Gastroesophageal sphincter (tissue), 3 donors: Measurements from ENCODE around the gene NR3C1.

Experiments
- CTCF ChIP-seq, 4 experiments: fragments of 200-600 bp in 2 of 4; fragments of 450-650 bp in 2 of 4; sonication (generic) in 1 of 4; IDR thresholded peaks; one replicate each; pipeline ENCODE4 v1.5.1; 2017 to 2019; ENCODE audit warnings: antibody characterized with exemption in 4 of 4, mild to moderate bottlenecking in 2 of 4, moderate library complexity in 2 of 4
- EP300 ChIP-seq: sonication (generic); formaldehyde crosslinking; IDR thresholded peaks from one replicate; pipeline ENCODE4 v1.6.1; 2017; ENCODE audit warnings: antibody characterized with exemption, mild to moderate bottlenecking
- POLR2A ChIP-seq, 2 donors: fragments of 450-650 bp; IDR thresholded peaks; one replicate each; pipeline ENCODE4 v1.6.1; 2017; ENCODE audit warnings: antibody characterized with exemption in 2 of 2, mild to moderate bottlenecking in 2 of 2, moderate library complexity in 1 of 2
- POLR2AphosphoS5 ChIP-seq: sonication (generic); formaldehyde crosslinking; IDR thresholded peaks from one replicate; pipeline ENCODE4 v1.6.1; 2017; ENCODE audit warnings: antibody characterized with exemption

GRCh38 chr5:143337946-143338345 lies 65.5 kb downstream of the NR3C1 start:
- TF ChIP-seq CTCF (IDR thresholded peaks at IDR 0.05): no peak
- no peak for TF ChIP-seq POLR2A (IDR thresholded peaks at IDR 0.05)
- TF ChIP-seq POLR2AphosphoS5: no peak
- no peak for TF ChIP-seq EP300
